PC-3 (cell line): ENCODE data around the gene KCNK5.

ENCODE experiments used
- EZH2 ChIP-seq: fragments of 300-600 bp; sonication (generic); IDR thresholded peaks from one replicate; pipeline ENCODE4 v1.6.1; 2017; ENCODE audit warnings: antibody characterized with exemption, mild to moderate bottlenecking, low read length; ENCODE audit not compliant: unreplicated experiment
- TF ChIP-seq, protein P1 (sequence below): fragments of 300-600 bp; sonication (generic); conservative IDR thresholded peaks from 2 replicates; pipeline ENCODE4 v1.5.1; 2017; ENCODE audit warnings: antibody characterized with exemption, low read depth, mild to moderate bottlenecking, low read length

DNA sequence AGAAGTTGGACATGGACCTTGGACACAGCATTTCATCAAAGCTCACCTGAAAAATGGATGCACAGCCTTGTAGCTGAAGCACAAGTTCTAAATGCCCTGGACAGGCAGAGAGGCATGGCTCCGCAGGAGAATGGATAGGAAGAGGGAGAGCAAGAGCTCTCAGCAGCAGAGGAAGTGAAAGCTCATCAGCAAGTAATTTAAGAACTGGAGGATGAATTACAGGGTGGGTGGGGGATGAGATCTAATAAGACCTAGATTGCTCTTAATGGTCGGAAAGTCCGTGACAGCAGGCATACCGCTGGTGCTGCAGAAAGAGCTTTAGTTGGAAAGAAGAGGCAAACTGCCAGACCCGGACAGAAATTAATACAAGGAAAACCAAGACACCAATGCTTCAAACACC lies 77.0 kb downstream of the KCNK5 start:
- TF ChIP-seq, protein P1, sequence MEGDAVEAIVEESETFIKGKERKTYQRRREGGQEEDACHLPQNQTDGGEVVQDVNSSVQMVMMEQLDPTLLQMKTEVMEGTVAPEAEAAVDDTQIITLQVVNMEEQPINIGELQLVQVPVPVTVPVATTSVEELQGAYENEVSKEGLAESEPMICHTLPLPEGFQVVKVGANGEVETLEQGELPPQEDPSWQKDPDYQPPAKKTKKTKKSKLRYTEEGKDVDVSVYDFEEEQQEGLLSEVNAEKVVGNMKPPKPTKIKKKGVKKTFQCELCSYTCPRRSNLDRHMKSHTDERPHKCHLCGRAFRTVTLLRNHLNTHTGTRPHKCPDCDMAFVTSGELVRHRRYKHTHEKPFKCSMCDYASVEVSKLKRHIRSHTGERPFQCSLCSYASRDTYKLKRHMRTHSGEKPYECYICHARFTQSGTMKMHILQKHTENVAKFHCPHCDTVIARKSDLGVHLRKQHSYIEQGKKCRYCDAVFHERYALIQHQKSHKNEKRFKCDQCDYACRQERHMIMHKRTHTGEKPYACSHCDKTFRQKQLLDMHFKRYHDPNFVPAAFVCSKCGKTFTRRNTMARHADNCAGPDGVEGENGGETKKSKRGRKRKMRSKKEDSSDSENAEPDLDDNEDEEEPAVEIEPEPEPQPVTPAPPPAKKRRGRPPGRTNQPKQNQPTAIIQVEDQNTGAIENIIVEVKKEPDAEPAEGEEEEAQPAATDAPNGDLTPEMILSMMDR: no peak
- TF ChIP-seq EZH2: no peak
